ENCODE measurements around the gene ATXN1.

The ATXN1 gene

GRCh38 chr6:16717275-16717942 lies 43.9 kb downstream of the ATXN1 start:
- no peak for DNase-seq (ENCODE audit: low read depth)
- H3K4me3 ChIP-seq (ENCODE audit: control insufficient read depth, low read depth, low read length) = no peak overlapping the region
- TF ChIP-seq CTCF (IDR thresholded peaks at IDR 0.05; ENCODE audit: control insufficient read depth, insufficient read depth, low read depth, low read length, missing control alignments) = no peak

- TF ChIP-seq CTCF (IDR thresholded peaks at IDR 0.05; ENCODE audit: control insufficient read depth, insufficient read depth, low read depth, low read length, missing control alignments) = no peak
- DNase-seq (ENCODE audit: low read depth) = no peak
- no peak overlapping the region for H3K4me3 ChIP-seq (ENCODE audit: control insufficient read depth, low read depth, low read length)
Observed at GRCh38 chr6:16716321-16716858, 44.9 kb downstream of the ATXN1 start.

- no peak for DNase-seq (ENCODE audit: low read depth)
- TF ChIP-seq CTCF (IDR thresholded peaks at IDR 0.05; ENCODE audit: control insufficient read depth, insufficient read depth, low read depth, low read length, missing control alignments) = no peak
- H3K4me3 ChIP-seq (ENCODE audit: control insufficient read depth, low read depth, low read length) = no peak overlapping the region; the same call in 1 of the 2 replicates
Observed at GRCh38 chr6:16713597-16713996, 47.7 kb downstream of the ATXN1 start.

- H3K4me3 ChIP-seq (ENCODE audit: control insufficient read depth, low read depth, low read length) = peak overlapping the region; percentile 15
- TF ChIP-seq CTCF (IDR thresholded peaks at IDR 0.05; ENCODE audit: control insufficient read depth, insufficient read depth, low read depth, low read length, missing control alignments) = peak; percentile 59
- peak; percentile 89 for DNase-seq (ENCODE audit: low read depth)
Observed at GRCh38 chr6:16712931-16713484, 48.3 kb downstream of the ATXN1 start.

GRCh38 chr6:16712255-16712930 lies 48.9 kb downstream of the ATXN1 start:
- TF ChIP-seq CTCF (IDR thresholded peaks at IDR 0.05; ENCODE audit: control insufficient read depth, insufficient read depth, low read depth, low read length, missing control alignments) = no peak
- no peak for DNase-seq (ENCODE audit: low read depth)
- peak overlapping the region; percentile 31 for H3K4me3 ChIP-seq (ENCODE audit: control insufficient read depth, low read depth, low read length)

GRCh38 chr6:16711546-16712254 lies 49.6 kb downstream of the ATXN1 start:
- no peak for DNase-seq (ENCODE audit: low read depth)
- no peak for TF ChIP-seq CTCF (IDR thresholded peaks at IDR 0.05; ENCODE audit: control insufficient read depth, insufficient read depth, low read depth, low read length, missing control alignments)
- H3K4me3 ChIP-seq (ENCODE audit: control insufficient read depth, low read depth, low read length) = no peak overlapping the region

All from AG09309 (cell line).